ENCODE results near the gene GREB1L.
"Not testable (repeated sequence)": the region's sequence is repeated elsewhere in the genome, so short reads cannot be mapped to it uniquely, and the experiment has no call there.

Gene GREB1L

DNA sequence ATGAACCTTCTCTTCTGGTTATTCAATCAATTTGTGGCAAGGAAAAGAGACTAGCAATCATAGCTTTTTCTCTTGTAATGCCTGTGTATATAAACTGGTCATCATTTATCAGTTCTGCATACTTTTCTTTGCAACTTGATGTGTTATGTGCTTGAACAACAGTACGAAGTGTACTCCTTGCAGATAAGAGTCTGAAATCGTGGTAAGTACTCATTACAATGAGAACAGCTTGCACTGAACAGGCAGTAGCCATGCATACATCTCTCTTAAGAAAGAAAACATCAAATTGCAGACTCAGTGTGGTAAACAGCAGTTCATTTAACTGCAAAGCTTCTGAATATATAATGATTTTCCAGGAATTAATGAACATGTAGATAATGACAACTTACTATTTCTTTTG lies 64.3 kb downstream of the GREB1L start:
- DNase-seq (ENCODE audit: low read depth, low spot score): no peak

DNA sequence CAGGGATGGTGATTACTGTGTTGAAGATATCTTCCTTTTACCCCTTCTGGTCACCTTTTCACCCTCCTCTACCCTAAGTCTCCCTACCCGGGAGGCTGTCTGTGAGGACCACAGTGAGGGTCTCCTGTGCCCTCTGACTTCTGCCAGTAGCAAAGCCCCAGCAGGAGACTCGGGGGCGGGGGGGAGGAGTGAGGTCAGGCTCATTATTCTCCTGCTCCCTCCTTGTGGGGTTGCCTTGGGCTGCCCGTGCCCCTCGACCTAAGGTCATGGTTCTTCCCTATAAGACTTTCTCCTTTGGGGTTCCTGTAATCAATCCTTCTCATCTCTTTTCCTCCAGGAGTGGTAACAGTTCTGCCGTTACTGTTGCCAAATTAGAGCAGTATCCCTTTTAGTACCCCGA lies 65.5 kb downstream of the GREB1L start:
- no peak for DNase-seq (ENCODE audit: low read depth, low spot score)

DNA sequence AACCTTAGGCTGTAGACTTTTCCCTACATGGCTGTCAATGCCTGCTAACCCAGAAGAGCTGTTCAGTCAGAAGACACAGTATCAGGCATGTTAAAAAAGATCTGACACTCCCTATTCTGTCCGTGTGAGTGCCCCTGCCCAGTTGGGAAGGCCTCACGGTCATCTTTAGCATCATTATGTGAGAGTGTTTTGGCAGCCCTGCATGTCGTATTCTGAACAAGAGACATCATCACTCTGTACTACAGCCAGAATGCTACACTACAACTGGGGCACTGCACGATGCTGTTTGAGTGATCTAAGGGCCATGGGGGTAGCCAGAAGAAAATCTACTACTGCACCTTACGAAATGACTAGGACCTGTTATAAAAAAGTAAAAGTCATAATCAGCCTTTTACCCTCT lies 67.2 kb downstream of the GREB1L start:
- DNase-seq (ENCODE audit: low read depth, low spot score): no peak

DNA sequence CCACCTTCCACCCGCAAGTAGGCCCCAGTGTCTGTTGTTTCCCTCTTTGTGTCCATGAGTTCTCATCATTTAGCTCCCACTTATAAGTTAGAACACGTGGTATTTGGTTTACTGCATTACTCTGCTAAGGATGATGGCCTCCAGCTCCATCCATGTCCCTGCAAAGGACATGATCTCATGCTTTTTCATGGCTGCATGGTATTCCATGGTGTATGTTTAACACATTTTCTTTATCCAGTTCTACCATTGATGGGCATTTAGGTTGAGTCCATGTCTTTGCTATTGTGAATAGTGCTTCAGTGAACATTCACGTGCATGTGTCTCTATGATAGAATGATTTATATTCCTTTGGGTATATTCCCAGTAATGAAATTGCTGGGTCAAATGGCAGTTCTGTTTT lies 69.9 kb downstream of the GREB1L start:
- not testable (repeated sequence) for DNase-seq (ENCODE audit: low read depth, low spot score)

DNA sequence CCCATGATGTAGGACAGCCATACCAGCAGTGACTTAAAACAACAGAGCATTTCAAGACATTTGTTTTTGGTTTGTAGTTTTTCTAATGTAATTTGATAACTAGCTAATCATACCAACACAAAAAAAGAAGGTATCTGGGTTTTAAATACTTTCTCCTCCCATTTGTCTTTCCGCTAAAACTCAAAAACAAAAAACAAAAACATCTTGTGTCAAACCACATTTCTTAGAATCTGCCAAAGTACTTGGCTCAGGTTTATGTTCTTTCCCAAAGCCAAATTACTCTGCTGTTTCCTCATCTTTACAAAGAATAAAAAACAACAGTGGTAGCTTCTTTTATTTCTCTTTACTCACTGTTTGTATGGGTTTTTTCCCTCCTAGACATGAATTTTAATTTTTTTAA lies 71.5 kb downstream of the GREB1L start:
- DNase-seq (ENCODE audit: low read depth, low spot score): no peak

DNA sequence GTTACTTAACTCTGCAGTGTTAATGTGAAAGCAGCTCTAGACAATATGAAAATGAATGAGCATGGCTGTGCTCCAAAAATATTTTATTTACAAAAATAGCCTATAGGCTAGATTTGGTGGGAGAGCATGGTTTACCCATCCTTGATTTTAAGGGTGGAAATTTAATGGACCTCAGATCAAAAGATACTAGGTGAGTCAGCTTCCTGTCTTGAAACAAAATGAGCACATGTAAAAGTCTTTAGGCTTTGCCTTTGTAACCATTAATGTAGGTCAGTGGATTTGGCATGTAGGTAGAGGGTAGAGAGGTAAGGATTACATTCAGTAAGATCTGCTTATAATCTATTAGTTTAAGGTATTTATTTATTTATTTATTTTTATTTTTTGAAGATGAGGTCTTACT lies 72.7 kb downstream of the GREB1L start:
- DNase-seq (ENCODE audit: low read depth, low spot score): no peak

DNA sequence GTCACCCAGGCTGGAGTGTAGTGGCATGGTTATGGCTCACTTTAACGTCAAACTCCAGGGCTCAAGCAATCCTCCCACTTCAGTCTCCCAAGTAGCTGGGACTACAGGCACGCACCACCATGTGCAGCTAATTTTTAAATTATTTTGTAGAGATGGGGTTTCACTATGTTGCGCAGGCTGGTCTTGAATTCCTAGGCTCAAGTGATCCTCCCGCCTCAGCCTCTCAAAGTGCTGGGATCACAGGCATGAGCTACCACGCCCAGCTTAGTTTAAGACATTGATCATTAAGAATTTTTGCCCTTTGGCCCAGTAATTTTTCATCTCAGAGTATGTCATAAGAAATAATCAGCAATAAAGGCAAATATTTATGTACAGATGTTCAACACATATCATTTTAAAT lies 73.1 kb downstream of the GREB1L start:
- not testable (repeated sequence) for DNase-seq (ENCODE audit: low read depth, low spot score)

DNA sequence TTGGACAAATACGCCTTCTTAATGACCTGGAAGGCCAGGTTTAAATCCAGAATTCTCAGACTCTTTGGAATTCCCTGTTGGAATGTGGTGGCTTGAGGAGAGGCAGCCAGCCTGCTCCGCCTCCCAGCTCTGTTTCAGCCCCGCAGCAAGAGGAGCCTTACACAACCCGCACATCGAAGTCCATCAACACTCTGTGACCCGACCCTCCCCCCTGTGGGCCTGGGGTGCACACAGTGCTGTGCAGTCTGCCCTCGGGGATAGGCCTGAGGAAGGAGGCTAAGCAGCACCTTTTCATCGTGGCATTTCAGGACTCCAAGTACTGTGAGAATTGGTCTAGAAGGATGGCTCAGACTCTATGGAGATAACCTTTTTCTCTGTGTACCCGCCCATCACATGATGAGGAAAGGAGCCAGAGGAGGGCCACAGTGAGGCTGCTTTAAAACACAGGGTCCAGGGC lies 73.7 kb downstream of the GREB1L start:
- no peak for DNase-seq (ENCODE audit: low read depth, low spot score)

DNA sequence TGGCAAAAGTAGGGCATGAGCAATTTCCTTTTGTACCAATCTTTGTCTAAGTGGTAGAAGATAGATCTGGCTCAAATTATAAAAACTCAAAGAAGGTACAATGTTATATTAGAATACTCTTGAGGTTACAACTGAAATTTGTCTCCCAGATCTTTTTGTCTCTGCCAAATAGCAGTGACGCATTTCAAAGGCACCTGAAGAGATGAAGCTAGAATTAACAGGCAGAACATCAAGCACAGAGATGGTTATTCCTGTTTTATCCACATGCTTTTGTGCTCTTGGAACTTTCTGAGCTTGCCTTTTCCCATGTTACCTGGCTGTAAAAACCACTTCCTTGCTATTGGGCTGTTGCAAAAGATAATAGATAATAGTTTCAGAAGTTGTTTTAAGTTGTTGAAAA lies 74.3 kb downstream of the GREB1L start:
- DNase-seq (ENCODE audit: low read depth, low spot score): no peak

DNA sequence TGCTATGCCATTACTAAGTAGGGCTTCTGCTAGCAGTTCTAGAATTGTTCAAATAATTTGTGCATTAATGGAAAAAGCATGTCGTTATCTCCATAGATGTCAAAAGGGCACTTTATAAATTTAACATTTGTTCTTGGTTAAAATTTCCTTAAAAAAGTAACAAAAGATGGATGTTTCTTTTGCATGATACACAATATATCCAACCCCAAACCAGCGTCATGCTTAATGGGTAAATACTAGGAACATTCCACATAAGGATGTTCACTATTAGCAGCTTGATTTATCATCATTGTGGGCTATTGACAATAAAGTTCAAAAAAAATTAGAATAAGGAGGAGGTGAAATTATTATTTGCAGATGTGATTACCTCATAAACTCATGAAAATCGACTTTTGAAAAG lies 79.7 kb downstream of the GREB1L start:
- no peak for DNase-seq (ENCODE audit: low read depth, low spot score)

DNA sequence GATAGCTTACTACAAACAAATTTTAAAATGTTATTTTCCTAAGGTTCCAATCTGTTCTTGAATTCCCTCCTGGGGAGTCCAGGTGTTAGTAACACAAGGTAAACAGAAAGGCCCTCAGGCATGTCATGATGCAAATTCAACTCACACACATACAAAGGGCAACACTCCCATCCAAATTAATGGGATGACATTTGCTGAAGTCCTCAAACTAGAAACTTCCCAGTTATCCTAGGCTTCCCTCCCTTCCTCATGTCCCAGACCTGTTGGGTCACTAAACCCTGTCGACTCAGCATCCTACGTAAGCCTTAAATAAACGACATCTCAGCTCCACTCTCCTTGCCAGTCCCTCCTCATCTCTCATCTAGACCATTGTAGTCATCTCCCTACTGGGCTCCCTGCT lies 85.1 kb downstream of the GREB1L start:
- DNase-seq (ENCODE audit: low read depth, low spot score): no peak

DNA sequence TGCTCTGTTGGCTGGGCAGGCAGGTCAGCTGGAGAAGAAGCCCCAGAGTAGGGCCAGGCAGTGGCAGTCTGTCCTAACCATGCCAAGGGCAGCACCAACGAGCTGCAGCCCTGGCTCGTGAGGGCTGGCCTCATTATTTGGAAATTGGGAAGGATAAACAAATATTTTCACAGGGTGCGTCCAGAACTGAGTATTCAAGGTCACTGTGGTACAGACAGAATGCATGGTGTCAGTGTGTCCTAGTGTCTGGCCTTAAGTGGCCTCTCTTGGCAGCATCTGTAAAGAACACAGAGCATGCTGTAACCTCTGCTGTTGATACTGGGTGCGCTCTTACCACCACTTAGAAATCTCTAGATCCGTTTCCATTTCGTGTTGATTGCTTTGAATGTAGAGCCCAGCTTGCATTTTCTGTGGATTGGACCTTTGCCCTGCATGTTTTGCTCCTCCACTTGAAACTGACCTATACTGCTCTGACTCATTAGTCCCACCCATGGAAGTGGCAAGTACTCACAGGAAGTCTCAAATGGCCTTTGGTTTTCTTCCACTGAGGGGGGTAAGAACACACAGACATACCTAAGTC lies 88.2 kb downstream of the GREB1L start:
- no peak for DNase-seq (ENCODE audit: low read depth, low spot score)

DNA sequence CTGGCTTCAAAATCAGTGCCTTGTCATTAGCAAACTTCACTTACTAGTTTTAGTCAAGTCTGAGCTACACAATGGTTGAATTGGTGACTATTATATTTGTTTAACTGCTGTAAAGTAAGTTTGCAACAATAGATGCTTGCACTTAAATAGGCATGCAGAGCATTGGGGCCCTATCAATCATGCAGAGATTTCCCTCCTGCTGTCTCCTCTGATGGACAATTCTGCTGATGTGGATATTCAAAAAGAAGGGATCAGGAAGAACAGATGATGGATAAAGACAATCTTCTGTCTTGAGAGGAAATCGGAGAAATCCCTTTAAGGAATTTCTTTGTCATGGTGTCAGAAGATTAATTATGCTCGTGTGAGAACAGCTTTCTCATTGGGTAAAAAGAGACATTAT lies 89.0 kb downstream of the GREB1L start:
- DNase-seq (ENCODE audit: low read depth, low spot score): no peak

DNA sequence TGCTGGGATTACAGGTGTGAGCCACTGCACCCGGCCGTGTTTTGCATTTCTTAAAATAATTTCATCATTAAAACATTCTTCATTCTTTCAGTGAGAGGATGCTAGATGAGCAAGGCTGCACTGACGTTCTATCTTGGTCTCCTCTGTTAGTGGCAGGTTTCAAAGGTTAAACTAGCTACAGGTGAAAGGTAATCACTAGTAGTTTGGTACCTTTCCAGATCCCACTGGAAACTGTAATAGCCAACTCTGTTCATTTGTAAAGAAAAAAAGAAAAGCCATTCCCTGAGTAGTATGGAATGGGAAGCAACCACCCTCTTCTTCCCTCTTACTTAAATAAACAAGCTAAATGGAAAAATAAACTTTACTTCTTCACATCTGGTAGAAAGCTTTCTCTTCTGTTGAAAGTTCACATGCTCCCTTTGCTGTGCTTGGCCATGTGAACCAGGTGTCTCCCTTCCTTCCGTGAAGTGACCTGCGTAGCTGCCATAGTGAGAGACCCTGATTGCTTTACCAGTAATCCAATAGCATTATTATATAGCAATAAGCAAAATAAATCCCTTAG lies 94.0 kb downstream of the GREB1L start:
- DNase-seq (ENCODE audit: low read depth, low spot score): no peak

DNA sequence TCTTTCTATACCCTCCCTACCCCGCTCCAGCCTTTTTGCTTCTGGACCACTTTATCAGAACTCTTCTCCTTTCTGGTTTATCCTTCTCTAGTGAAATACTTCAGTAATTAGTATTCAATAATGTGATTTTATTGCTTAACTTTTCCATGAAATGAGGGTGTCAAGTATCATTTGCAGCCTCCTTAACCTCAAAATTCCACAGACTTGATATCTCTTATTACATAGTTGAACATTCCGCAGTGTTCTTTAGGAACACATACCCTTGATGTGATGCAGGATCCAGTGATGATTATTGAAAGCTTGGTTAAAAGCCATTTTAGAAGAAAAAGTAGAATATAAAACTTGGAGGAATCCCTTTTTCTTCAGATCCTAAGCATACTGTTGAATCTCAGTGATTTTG lies 94.8 kb downstream of the GREB1L start:
- no peak for DNase-seq (ENCODE audit: low read depth, low spot score)

DNA sequence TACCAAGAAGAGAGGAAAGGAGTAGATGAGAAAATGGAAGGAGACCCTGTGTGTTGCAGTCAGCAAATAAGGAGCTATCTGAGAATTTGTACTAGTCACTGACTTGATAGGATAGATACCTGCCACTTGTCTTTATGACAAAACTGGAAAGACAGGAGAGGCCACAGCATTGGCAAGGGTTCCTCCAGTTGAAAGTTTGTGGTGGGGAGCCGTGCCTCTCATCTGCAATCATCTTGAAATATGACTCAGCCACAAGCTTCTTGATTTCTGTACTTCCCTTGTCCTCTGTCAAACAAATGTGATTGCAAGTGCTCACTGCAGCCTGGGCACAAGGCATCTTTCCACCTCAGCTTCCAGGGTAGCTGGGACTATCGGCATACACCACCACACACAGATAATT lies 99.1 kb downstream of the GREB1L start:
- DNase-seq (ENCODE audit: low read depth, low spot score): no peak

DNA sequence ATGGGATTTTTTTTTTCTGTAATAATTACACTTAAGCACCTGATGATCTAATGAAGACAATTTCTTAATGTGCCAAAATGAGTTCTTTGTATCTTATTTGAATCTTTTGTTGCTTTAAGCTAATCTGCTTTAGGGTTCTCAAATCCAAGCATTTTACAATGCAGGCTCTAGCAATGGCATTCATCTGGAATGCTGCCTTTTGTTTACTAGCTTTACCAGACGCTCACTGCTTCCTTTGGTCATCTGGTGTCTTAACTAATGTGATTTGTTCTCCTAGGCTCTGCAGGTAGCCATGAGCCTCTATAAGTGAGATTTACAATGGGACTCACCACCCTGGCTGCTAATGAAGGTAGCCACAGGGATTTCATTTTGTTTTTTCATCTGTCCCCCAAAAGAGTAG lies 100.3 kb downstream of the GREB1L start:
- no peak for DNase-seq (ENCODE audit: low read depth, low spot score)

DNA sequence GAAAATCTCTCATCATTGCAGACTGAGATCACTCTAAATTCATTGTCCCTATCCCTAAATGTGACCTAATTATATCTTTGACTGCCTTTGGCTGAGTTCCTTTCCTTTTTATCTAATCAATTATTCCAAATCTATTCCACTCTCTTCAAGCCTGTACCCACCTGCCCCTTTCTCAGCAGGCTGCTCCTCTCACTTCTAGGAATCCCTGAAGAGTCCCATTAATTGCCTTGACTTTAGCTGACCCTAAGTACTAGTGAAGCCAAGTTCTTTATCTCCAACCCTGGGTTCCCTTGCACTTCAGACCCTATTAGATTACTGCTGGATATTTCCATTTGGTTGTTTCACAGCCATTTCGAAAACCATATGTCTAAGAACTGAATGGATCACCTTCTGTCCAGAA lies 102.8 kb downstream of the GREB1L start:
- DNase-seq (ENCODE audit: low read depth, low spot score): no peak

DNA sequence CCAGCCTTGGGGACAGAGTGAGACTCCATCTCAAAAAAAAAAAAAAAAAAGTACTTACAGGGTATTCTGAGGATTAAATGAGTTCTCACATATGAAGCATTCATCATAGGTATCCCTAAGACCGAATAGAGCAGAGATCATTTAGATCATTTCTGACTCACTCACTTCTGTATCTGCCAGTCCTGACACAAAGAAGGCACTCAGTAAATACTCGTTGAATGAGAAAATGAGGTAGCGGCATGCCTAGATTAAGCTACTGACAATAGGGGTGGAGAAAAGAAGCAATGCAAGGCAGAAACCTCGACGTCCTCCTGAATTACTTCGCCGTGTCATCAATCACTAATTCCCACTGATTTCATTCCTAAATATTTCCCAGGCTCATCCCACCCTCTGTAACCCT lies 103.8 kb downstream of the GREB1L start:
- no peak for DNase-seq (ENCODE audit: low read depth, low spot score)

DNA sequence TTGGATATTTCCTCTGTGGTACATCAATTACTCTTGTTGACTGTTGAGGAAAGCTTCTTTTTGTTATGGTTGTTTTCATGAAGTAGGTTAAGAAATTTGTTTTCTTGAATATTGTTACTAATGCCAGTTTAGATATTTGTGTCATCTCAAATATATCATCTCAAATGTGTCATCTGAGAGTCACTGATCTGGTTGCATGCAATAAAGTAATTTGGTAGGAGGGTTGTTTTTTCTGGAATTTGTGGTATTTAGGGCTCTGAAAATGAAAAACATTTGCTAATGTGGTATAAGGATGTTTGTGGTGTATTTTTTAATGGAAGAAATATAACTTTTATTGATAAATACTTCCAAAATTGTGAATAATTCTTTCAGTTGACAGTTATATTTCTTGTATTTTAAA lies 117.7 kb downstream of the GREB1L start:
- no peak for DNase-seq (ENCODE audit: low read depth, low spot score)

DNA sequence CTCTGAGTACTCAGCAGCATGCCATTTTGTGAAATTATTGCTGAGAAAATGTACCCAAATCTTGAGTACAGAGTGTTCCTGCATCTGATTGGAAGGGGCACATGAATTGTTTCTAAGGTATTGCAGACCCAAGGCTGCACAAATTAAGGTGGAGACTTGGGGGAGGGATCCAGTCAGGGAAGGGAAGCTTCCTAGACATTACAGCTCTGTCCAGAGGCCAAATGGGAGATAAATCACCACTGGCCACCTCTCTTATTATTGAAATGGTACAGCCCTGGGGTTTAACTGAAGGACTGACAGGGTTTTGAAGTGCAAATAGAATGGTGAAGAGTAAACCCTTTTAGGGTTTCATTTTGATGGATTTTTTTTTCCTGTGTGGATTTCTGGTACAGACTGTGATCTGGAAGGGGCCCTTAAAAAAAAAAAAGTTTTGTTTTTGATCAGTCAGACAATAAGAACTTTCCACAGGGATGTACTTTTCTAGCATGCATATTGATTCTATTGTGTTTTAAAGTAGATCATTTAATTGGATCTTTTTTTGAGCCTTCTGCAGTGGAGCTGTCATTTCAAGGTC lies 119.4 kb downstream of the GREB1L start:
- DNase-seq (ENCODE audit: low read depth, low spot score): no peak

DNA sequence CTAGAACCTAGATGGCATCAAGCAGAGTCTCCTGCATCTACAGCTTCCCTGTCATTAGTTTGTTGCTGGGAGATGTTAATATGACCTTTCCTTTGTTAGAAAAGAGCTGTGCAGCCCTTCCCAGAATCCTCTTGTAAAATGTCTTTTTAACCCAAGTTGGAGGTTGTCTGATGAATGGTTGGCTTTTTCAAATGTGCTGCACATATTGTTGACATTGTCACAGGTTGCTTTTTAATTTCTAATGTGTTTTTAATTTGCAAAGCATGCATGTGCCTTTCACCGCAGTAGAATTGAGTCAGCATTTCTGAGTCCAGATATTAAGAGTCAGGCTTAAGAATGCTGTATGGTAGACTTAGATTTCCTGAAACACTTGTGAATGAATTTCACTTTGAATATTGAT lies 120.8 kb downstream of the GREB1L start:
- no peak for DNase-seq (ENCODE audit: low read depth, low spot score)

DNA sequence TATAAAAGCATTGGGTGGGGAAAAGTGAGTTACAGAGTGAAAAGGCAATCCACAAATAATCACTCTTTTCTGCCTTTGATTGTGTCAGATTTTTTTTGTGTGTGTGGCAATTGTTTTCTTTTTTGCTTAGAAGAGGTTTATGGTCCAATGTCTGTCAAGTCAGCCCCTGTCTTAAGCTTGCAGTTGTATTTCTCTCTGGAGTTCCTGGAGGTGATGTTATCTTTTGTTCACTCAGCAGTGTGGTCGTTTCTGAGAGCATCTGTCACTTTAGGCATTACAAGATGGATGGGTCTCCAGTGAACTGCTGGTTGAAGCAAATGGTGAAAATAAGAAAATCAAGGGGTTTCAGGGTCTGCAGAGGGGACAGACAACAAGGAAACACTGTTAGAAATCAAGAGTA lies 121.3 kb downstream of the GREB1L start:
- no peak for DNase-seq (ENCODE audit: low read depth, low spot score)

DNA sequence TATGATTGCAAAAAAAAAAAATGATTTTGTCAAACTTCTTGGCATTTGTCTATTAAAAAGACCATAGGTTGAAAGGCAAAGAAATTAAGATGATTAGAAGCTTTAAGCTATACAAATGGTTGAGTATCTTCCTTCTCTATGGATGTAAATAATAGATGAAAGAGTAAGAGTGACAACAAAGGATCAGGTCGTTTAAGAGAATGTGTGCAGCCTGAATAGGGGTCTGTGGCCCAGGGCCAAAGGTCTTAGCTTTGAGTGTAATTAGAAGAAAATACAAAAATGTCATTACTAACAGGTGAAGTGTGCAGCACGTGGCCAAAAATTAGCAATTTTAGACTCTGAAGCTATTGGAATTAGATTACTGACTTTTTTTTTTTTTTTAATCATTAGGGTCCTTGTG lies 122.4 kb downstream of the GREB1L start:
- DNase-seq (ENCODE audit: low read depth, low spot score): no peak

Data from activated CD4-positive, CD25-positive, alpha-beta regulatory T cell treated with anti-CD3 and anti-CD28 coated beads, Interleukin-2, amount 50 U/mL, for 16 hours (primary cell).